ENCODE data around the gene CARMIL1. TPM values are rescaled to one million over a fixed set of nuclear protein-coding genes. Genes with fewer than 3 reads are reported as not detected.

CARMIL1 gene
- total and polyA plus RNA-seq, 7 experiments from 2014 or later, result 2.2 to 12.8 (median 9.3) TPM

GRCh38 chr6:25503686-25504085 lies 224.5 kb downstream of the CARMIL1 start:
- DNase-seq (no peak), ATAC-seq (no peak)
- no peak overlapping the region for H3K27ac Mint-ChIP-seq
- Histone ChIP-seq H3K27me3 (ENCODE audit: control insufficient read depth in 2 of 2, insufficient read depth in 2 of 2, low read length in 2 of 2) (no peaks in the 10 kb centered on the region), H3K27ac (ENCODE audit: low read depth, low read length) (no peak overlapping the region), H3K9me3 (ENCODE audit: control insufficient read depth in 2 of 3, low read length in 3 of 3) (no peaks in the 10 kb centered on the region), H3K36me3 (ENCODE audit: control insufficient read depth in 2 of 3, insufficient read depth in 3 of 3, low read length in 3 of 3) (no peaks in the 10 kb centered on the region), H3K4me1 (ENCODE audit: control insufficient read depth in 2 of 2, insufficient read depth in 2 of 2, low read length in 2 of 2) (no peaks in the 10 kb centered on the region), H3K4me3 (ENCODE audit: low read length) (no peak overlapping the region)
- no peaks in the 10 kb centered on the region for H3K4me1 Mint-ChIP-seq
- H3K27me3 Mint-ChIP-seq, result no peaks in the 10 kb centered on the region
- ChIA-PET POLR2A (no interaction called here), CTCF (interaction anchor here (2.8 kb wide), 1 partner anchor 14 kb away, joined by 13 read pairs; no protein-coding TSS in a partner anchor)
- H3K4me3 Mint-ChIP-seq, result no peak overlapping the region
- peaks cover 0 to 38% (median 10%) of the 10 kb centered on the region in 5 donors for H3K36me3 Mint-ChIP-seq
- peaks cover 0 to 2% (median 0%) of the 10 kb centered on the region in 11 donors for H3K9me3 Mint-ChIP-seq
- intact Hi-C loops (cut with micrococcal nuclease), result no loop called here

GRCh38 chr6:25504661-25505060 lies 225.5 kb downstream of the CARMIL1 start:
- no peak for ATAC-seq
- ChIA-PET POLR2A (no interaction called here), CTCF (interaction anchor here (0.9 to 2.8 kb wide), 2 partner anchors 15 to 225 kb away, joined by 4 to 13 read pairs; no protein-coding TSS in a partner anchor)

GRCh38 chr6:25506020-25506419 lies 226.8 kb downstream of the CARMIL1 start:
- Mint-ChIP-seq H3K27me3 (no peaks in the 10 kb centered on the region), H3K4me3 (no peak overlapping the region), H3K36me3 (peaks cover 0 to 43% (median 19%) of the 10 kb centered on the region in 5 donors), H3K27ac (no peak overlapping the region), H3K9me3 (peaks cover 0 to 2% (median 0%) of the 10 kb centered on the region in 11 donors), H3K4me1 (no peaks in the 10 kb centered on the region)
- DNase-seq, result no peak
- intact Hi-C loops (cut with micrococcal nuclease), result no loop called here
- no peak for ATAC-seq
- H3K9me3 ChIP-seq (ENCODE audit: control insufficient read depth in 2 of 3, low read length in 3 of 3), result no peaks in the 10 kb centered on the region
- CTCF ChIA-PET, result interaction anchor here (2.8 kb wide), 1 partner anchor 16 kb away, joined by 13 read pairs; no protein-coding TSS in a partner anchor
- H3K27me3 ChIP-seq (ENCODE audit: control insufficient read depth in 2 of 2, insufficient read depth in 2 of 2, low read length in 2 of 2), result no peaks in the 10 kb centered on the region
- no peak overlapping the region for H3K4me3 ChIP-seq (ENCODE audit: low read length)
- H3K4me1 ChIP-seq (ENCODE audit: control insufficient read depth in 2 of 2, insufficient read depth in 2 of 2, low read length in 2 of 2), result no peaks in the 10 kb centered on the region
- H3K36me3 ChIP-seq (ENCODE audit: control insufficient read depth in 2 of 3, insufficient read depth in 3 of 3, low read length in 3 of 3), result no peaks in the 10 kb centered on the region
- H3K27ac ChIP-seq (ENCODE audit: low read depth, low read length), result no peak overlapping the region
- POLR2A ChIA-PET, result no interaction called here

More at GRCh38 chr6:25504661-25505060, 225.5 kb downstream of the CARMIL1 start:
- Histone ChIP-seq H3K4me3 (ENCODE audit: low read length) (no peak overlapping the region), H3K9me3 (ENCODE audit: control insufficient read depth in 2 of 3, low read length in 3 of 3) (no peaks in the 10 kb centered on the region), H3K36me3 (ENCODE audit: control insufficient read depth in 2 of 3, insufficient read depth in 3 of 3, low read length in 3 of 3) (no peaks in the 10 kb centered on the region), H3K4me1 (ENCODE audit: control insufficient read depth in 2 of 2, insufficient read depth in 2 of 2, low read length in 2 of 2) (no peaks in the 10 kb centered on the region), H3K27ac (ENCODE audit: low read depth, low read length) (no peak overlapping the region), H3K27me3 (ENCODE audit: control insufficient read depth in 2 of 2, insufficient read depth in 2 of 2, low read length in 2 of 2) (no peaks in the 10 kb centered on the region)
- DNase-seq, result no peak
- no peaks in the 10 kb centered on the region for H3K27me3 Mint-ChIP-seq
- no peaks in the 10 kb centered on the region for H3K4me1 Mint-ChIP-seq
- peaks cover 0 to 2% (median 0%) of the 10 kb centered on the region in 11 donors for H3K9me3 Mint-ChIP-seq
- H3K36me3 Mint-ChIP-seq, result peaks cover 0 to 44% (median 14%) of the 10 kb centered on the region in 5 donors
- H3K4me3 Mint-ChIP-seq, result no peak overlapping the region
- intact Hi-C loops (cut with micrococcal nuclease), result no loop called here
- no peak overlapping the region for H3K27ac Mint-ChIP-seq

GRCh38 chr6:25508051-25508450 lies 228.9 kb downstream of the CARMIL1 start:
- ChIA-PET POLR2A (no interaction called here), CTCF (no interaction called here)
- H3K4me1 ChIP-seq (ENCODE audit: control insufficient read depth in 2 of 2, insufficient read depth in 2 of 2, low read length in 2 of 2), result no peaks in the 10 kb centered on the region
- no peaks in the 10 kb centered on the region for H3K9me3 ChIP-seq (ENCODE audit: control insufficient read depth in 2 of 3, low read length in 3 of 3)
- Mint-ChIP-seq H3K9me3 (peaks cover 0 to 2% (median 0%) of the 10 kb centered on the region in 11 donors), H3K27me3 (no peaks in the 10 kb centered on the region), H3K36me3 (peaks cover 0 to 44% (median 20%) of the 10 kb centered on the region in 5 donors), H3K4me3 (no peak overlapping the region), H3K27ac (no peak overlapping the region), H3K4me1 (no peaks in the 10 kb centered on the region)
- ATAC-seq (no peak), DNase-seq (no peak)
- H3K27ac ChIP-seq (ENCODE audit: low read depth, low read length), result no peak overlapping the region
- intact Hi-C loops (cut with micrococcal nuclease), result no loop called here
- no peaks in the 10 kb centered on the region for H3K27me3 ChIP-seq (ENCODE audit: control insufficient read depth in 2 of 2, insufficient read depth in 2 of 2, low read length in 2 of 2)
- no peak overlapping the region for H3K4me3 ChIP-seq (ENCODE audit: low read length)
- H3K36me3 ChIP-seq (ENCODE audit: control insufficient read depth in 2 of 3, insufficient read depth in 3 of 3, low read length in 3 of 3), result peaks cover 0 to 3% (median 0%) of the 10 kb centered on the region in 3 experiments

GRCh38 chr6:25511376-25511775 lies 232.2 kb downstream of the CARMIL1 start:
- intact Hi-C loops (cut with micrococcal nuclease), result no loop called here
- Mint-ChIP-seq H3K9me3 (peaks cover 0 to under 1% (median 0%) of the 10 kb centered on the region in 11 donors), H3K36me3 (peaks cover 2 to 52% (median 20%) of the 10 kb centered on the region in 5 donors), H3K27me3 (no peaks in the 10 kb centered on the region), H3K27ac (no peak overlapping the region), H3K4me3 (no peak overlapping the region), H3K4me1 (no peaks in the 10 kb centered on the region)
- no peak for ATAC-seq
- ChIA-PET CTCF (no interaction called here), POLR2A (no interaction called here)
- Histone ChIP-seq H3K27ac (ENCODE audit: low read depth, low read length) (no peak overlapping the region), H3K4me1 (ENCODE audit: control insufficient read depth in 2 of 2, insufficient read depth in 2 of 2, low read length in 2 of 2) (no peaks in the 10 kb centered on the region), H3K9me3 (ENCODE audit: control insufficient read depth in 2 of 3, low read length in 3 of 3) (no peaks in the 10 kb centered on the region), H3K27me3 (ENCODE audit: control insufficient read depth in 2 of 2, insufficient read depth in 2 of 2, low read length in 2 of 2) (no peaks in the 10 kb centered on the region), H3K4me3 (ENCODE audit: low read length) (no peak overlapping the region), H3K36me3 (ENCODE audit: control insufficient read depth in 2 of 3, insufficient read depth in 3 of 3, low read length in 3 of 3) (peaks cover 0 to 14% (median 0%) of the 10 kb centered on the region in 3 experiments)
- no peak for DNase-seq

GRCh38 chr6:25512560-25512959 lies 233.4 kb downstream of the CARMIL1 start:
- Mint-ChIP-seq H3K4me3 (no peak overlapping the region), H3K4me1 (no peaks in the 10 kb centered on the region), H3K27me3 (no peaks in the 10 kb centered on the region), H3K9me3 (no peaks in the 10 kb centered on the region), H3K36me3 (peaks cover 2 to 61% (median 20%) of the 10 kb centered on the region in 5 donors), H3K27ac (no peak overlapping the region)
- DNase-seq, result no peak
- Histone ChIP-seq H3K36me3 (ENCODE audit: control insufficient read depth in 2 of 3, insufficient read depth in 3 of 3, low read length in 3 of 3) (peaks cover 0 to 26% (median 0%) of the 10 kb centered on the region in 3 experiments), H3K4me3 (ENCODE audit: low read length) (no peak overlapping the region), H3K9me3 (ENCODE audit: control insufficient read depth in 2 of 3, low read length in 3 of 3) (no peaks in the 10 kb centered on the region), H3K27me3 (ENCODE audit: control insufficient read depth in 2 of 2, insufficient read depth in 2 of 2, low read length in 2 of 2) (no peaks in the 10 kb centered on the region), H3K27ac (ENCODE audit: low read depth, low read length) (no peak overlapping the region), H3K4me1 (ENCODE audit: control insufficient read depth in 2 of 2, insufficient read depth in 2 of 2, low read length in 2 of 2) (no peaks in the 10 kb centered on the region)
- POLR2A ChIA-PET, result no interaction called here
- CTCF ChIA-PET, result interaction anchor here (0.6 to 1.0 kb wide), 2 partner anchors 219 to 247 kb away, joined by 3 to 4 read pairs; no protein-coding TSS in a partner anchor
- intact Hi-C loops (cut with micrococcal nuclease), result no loop called here
- ATAC-seq, result no peak

GRCh38 chr6:25519856-25520255 lies 240.7 kb downstream of the CARMIL1 start:
- no peaks in the 10 kb centered on the region for H3K9me3 ChIP-seq (ENCODE audit: control insufficient read depth in 2 of 3, low read length in 3 of 3)
- no peak overlapping the region for H3K4me3 ChIP-seq (ENCODE audit: low read length)
- Mint-ChIP-seq H3K27me3 (no peaks in the 10 kb centered on the region), H3K36me3 (peaks cover 0 to 79% (median 49%) of the 10 kb centered on the region in 5 donors), H3K9me3 (no peaks in the 10 kb centered on the region), H3K4me1 (no peaks in the 10 kb centered on the region), H3K27ac (no peak overlapping the region), H3K4me3 (no peak overlapping the region)
- intact Hi-C loops (cut with micrococcal nuclease), result no loop called here
- no peaks in the 10 kb centered on the region for H3K27me3 ChIP-seq (ENCODE audit: control insufficient read depth in 2 of 2, insufficient read depth in 2 of 2, low read length in 2 of 2)
- DNase-seq (no peak), ATAC-seq (no peak)
- no peak overlapping the region for H3K27ac ChIP-seq (ENCODE audit: low read depth, low read length)
- no peaks in the 10 kb centered on the region for H3K4me1 ChIP-seq (ENCODE audit: control insufficient read depth in 2 of 2, insufficient read depth in 2 of 2, low read length in 2 of 2)
- H3K36me3 ChIP-seq (ENCODE audit: control insufficient read depth in 2 of 3, insufficient read depth in 3 of 3, low read length in 3 of 3), result peaks cover 0 to 48% (median 0%) of the 10 kb centered on the region in 3 experiments
- ChIA-PET POLR2A (no interaction called here), CTCF (no interaction called here)

All from naive thymus-derived CD4-positive, alpha-beta T cell (primary cell).